Measurements from ENCODE around the gene MIGA1.
"Not testable (repeated sequence)": the region's sequence is repeated elsewhere in the genome, so short reads cannot be mapped to it uniquely, and the experiment has no call there.

MIGA1 gene
- 23.7 to 48.3 (median 39.0) reads per million in 3 experiments for total RNA-seq

- peak; percentile 86 for DNase-seq
Observed at GRCh38 chr1:77779529-77780281, at the start of gene MIGA1. MIGA1 (plus strand) TSS chr1:77779649; CDS start chr1:77783253, 3,604 bp downstream.

- no peak for DNase-seq
Observed at GRCh38 chr1:77732090-77732489, 47.4 kb upstream of the MIGA1 start.

- DNase-seq: no peak
Observed at GRCh38 chr1:77739235-77739634, 40.2 kb upstream of the MIGA1 start.

GRCh38 chr1:77741316-77741715, 38.1 kb upstream of the MIGA1 start:
- no peak for DNase-seq

GRCh38 chr1:77742011-77742555, 37.4 kb upstream of the MIGA1 start:
- DNase-seq: no peak

- no peak for DNase-seq
Observed at GRCh38 chr1:77744576-77744975, 34.9 kb upstream of the MIGA1 start.

- DNase-seq: not testable (repeated sequence)
Observed at GRCh38 chr1:77749489-77749888, 30.0 kb upstream of the MIGA1 start.

- DNase-seq: no peak
Observed at GRCh38 chr1:77756052-77756754, 23.2 kb upstream of the MIGA1 start.

- DNase-seq: no peak
Observed at GRCh38 chr1:77757066-77757584, 22.3 kb upstream of the MIGA1 start.

GRCh38 chr1:77757603-77758002, 21.8 kb upstream of the MIGA1 start:
- DNase-seq: no peak

GRCh38 chr1:77759071-77760028, 20.1 kb upstream of the MIGA1 start, which contains the start of gene USP33:
USP33 (minus strand) TSS chr1:77759852; CDS start chr1:77741697, 18,155 bp downstream.
- DNase-seq: peak; percentile 87

GRCh38 chr1:77762072-77762476, 17.4 kb upstream of the MIGA1 start:
- DNase-seq: no peak

GRCh38 chr1:77768006-77768405, 11.4 kb upstream of the MIGA1 start:
- DNase-seq: no peak

- DNase-seq: no peak
Observed at GRCh38 chr1:77776007-77776700, 3.3 kb upstream of the MIGA1 start.

- no peak for DNase-seq
Observed at GRCh38 chr1:77781683-77782082, 2.2 kb downstream of the MIGA1 start.

GRCh38 chr1:77783141-77783540, 3.7 kb downstream of the MIGA1 start:
- DNase-seq: no peak

GRCh38 chr1:77786093-77786741, 6.8 kb downstream of the MIGA1 start:
- DNase-seq: not testable (repeated sequence)

- DNase-seq: no peak
Observed at GRCh38 chr1:77794550-77794949, 15.1 kb downstream of the MIGA1 start.

- DNase-seq: no peak
Observed at GRCh38 chr1:77796695-77797405, 17.4 kb downstream of the MIGA1 start.

GRCh38 chr1:77797991-77798390, 18.5 kb downstream of the MIGA1 start:
- DNase-seq: no peak

Data from central memory CD4-positive, alpha-beta T cell (primary cell).